Activated CD4-positive, alpha-beta T cell treated with anti-CD3 and anti-CD28 coated beads for 36 hours (primary cell): ENCODE measurements around the gene LZTR1. TPM values are rescaled to one million over a fixed set of nuclear protein-coding genes. Genes with fewer than 3 reads are reported as not detected.

Experiments
- ATAC-seq: fragments of 200-7000 bp; cut with Tn5 transposase; one replicate; pipeline ENCODE4 v1.10.0; 2021; ENCODE audit warnings: mild to moderate bottlenecking, moderate library complexity
- CTCF ChIA-PET: fragments of 350-600 bp; sonication (Branson Sonifier 250); formaldehyde crosslinking; loops from one replicate; lab custom pipeline; 2021; ENCODE audit warnings: antibody characterized with exemption; lab: Charles Lee
- POLR2A ChIA-PET: fragments of 350-600 bp; sonication (Branson Sonifier 250); formaldehyde crosslinking; loops from one replicate; lab custom pipeline; 2021; ENCODE audit warnings: antibody characterized with exemption, inconsistent platforms; lab: Charles Lee
- DNase-seq: peaks from one replicate; pipeline ENCODE4 v3.0.0-alpha.2; 2020
- H3K27ac Mint-ChIP-seq: one replicate; pipeline ENCODE4 v1.8.0; 2021; ENCODE audit warnings: mixed read lengths
- H3K27me3 Mint-ChIP-seq: one replicate; pipeline ENCODE4 v1.8.0; 2021; ENCODE audit warnings: mixed read lengths
- H3K36me3 Mint-ChIP-seq: one replicate; pipeline ENCODE4 v1.8.0; 2021; ENCODE audit warnings: low read depth, mixed read lengths
- H3K4me1 Mint-ChIP-seq: one replicate; pipeline ENCODE4 v1.8.0; 2021; ENCODE audit warnings: mixed read lengths
- H3K4me3 Mint-ChIP-seq: one replicate; pipeline ENCODE4 v1.8.0; 2021; ENCODE audit warnings: mild to moderate bottlenecking, moderate library complexity, mixed read lengths
- H3K9me3 Mint-ChIP-seq: one replicate; pipeline ENCODE4 v1.8.0; 2021; ENCODE audit warnings: low read depth, mixed read lengths
- intact Hi-C, 2 experiments: fragments of 100-400 bp; cut with DNase I in 1 of 2; cut with micrococcal nuclease in 1 of 2; formaldehyde crosslinking; loops; one replicate each; pipeline versions ENCODE4 v1.14.2 to v1.15.1; 2022 to 2024; cut with DNase I, micrococcal nuclease
- total RNA-seq, 2 experiments: library from RNA; stranded (reverse); gene quantifications; one replicate each; pipeline ENCODE4 v1.2.3, GENCODE V29; 2021

Gene LZTR1
- total RNA-seq, 2 experiments from 2014 or later: 31.9 to 40.5 TPM

DNA sequence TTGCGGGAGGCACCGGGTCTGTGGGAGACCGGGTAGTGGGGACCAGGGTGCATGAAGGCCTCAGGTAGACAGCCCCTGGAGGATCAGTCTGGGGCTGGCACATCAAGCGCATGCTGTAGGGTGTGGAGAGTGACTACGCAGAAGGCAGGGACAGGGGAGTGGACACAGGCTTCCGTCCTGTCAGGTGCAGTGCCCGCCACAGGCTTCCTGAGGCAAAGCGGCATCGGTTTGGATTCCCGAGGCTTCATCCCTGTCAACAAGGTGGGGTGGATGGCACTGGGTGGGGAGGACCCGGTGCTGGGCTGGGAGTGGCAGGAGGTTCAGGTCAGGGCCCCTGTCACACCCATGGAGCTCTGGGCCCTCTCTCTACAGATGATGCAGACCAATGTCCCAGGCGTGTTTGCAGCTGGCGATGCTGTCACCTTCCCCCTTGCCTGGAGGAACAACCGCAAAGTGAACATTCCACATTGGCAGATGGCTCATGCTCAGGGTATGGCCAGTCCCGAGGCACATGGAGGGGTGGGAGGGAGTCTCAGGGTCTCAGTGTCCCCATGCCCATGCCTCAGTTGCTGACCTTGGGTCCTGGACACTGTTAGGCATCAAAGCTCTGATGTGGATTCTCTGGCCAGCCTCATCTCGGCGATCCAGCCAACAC lies 4.5 kb upstream of the LZTR1 start:
- no peak for ATAC-seq
- H3K36me3 Mint-ChIP-seq: no peaks in the 10 kb centered on the region
- CTCF ChIA-PET: interaction anchor here (1.0 kb wide), 1 partner anchor 60 kb away, joined by 3 read pairs; the partner anchor contains the start of gene CRKL
- DNase-seq: no peak
- POLR2A ChIA-PET: no interaction called here
- H3K4me1 Mint-ChIP-seq: peaks cover 28% of the 10 kb centered on the region
- H3K27ac Mint-ChIP-seq: no peak overlapping the region
- no peak overlapping the region for H3K4me3 Mint-ChIP-seq
- H3K9me3 Mint-ChIP-seq: peaks cover 3% of the 10 kb centered on the region
- no peaks in the 10 kb centered on the region for H3K27me3 Mint-ChIP-seq
- intact Hi-C loops: no loop called here

DNA sequence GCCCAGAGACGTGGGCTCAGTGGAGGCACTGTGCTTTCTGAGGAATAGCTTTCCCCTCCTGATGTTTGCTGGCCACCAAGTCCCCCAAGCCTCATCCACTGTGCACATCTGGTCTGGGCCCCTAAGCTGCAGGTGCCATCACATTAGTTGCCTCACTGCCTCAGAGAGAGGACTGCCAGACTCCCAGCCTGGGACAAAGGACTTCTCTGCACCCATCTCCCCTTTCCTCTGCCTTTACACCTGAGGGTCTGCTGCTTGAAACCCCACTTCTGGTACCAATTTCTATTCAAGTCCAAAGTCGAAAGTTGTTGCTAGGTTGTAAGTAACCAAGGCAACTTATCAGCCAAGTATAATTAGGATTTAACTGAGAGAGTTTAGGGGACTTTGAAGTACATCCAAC lies 3.7 kb upstream of the LZTR1 start:
- ChIA-PET POLR2A (no interaction called here), CTCF (interaction anchor here (1.0 kb wide), 1 partner anchor 61 kb away, joined by 3 read pairs; the partner anchor contains the start of gene CRKL)
- H3K4me1 Mint-ChIP-seq: peaks cover 33% of the 10 kb centered on the region
- peaks cover 3% of the 10 kb centered on the region for H3K9me3 Mint-ChIP-seq
- H3K36me3 Mint-ChIP-seq: no peaks in the 10 kb centered on the region
- no peak overlapping the region for H3K27ac Mint-ChIP-seq
- intact Hi-C loops: no loop called here
- no peak for ATAC-seq
- no peak for DNase-seq
- H3K27me3 Mint-ChIP-seq: no peaks in the 10 kb centered on the region
- H3K4me3 Mint-ChIP-seq: no peak overlapping the region

DNA sequence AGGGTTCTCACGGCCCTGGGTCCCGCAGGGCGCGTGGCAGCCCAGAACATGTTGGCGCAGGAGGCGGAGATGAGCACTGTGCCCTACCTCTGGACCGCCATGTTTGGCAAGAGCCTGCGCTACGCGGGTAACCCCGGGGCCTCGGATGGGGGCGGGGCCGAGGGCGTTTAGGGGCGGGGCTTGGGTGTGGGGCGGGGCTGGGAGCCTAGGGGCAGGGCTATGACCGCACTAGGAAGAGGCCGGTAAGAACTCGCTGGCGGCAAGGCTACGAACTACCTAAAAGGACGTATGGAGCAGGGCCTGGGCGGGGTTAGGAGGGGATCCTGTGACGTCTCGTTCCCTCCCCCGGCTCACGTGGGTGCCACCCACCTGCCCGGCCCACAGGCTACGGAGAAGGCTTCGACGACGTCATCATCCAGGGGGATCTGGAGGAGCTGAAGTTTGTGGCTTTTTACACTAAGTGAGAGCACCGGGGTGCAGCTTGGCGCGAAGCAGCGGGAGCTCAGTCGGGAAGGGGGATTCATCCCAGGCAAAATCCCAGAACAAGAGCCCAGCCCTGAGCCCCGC lies 2.8 kb upstream of the LZTR1 start:
- Mint-ChIP-seq H3K9me3 (peaks cover 3% of the 10 kb centered on the region), H3K4me3 (peak overlapping the region; percentile 63), H3K27me3 (no peaks in the 10 kb centered on the region), H3K36me3 (peaks cover 8% of the 10 kb centered on the region), H3K4me1 (peaks cover 40% of the 10 kb centered on the region), H3K27ac (peak overlapping the region; percentile 78)
- ATAC-seq (peak; percentile 82), DNase-seq (peak; percentile 86)
- POLR2A ChIA-PET: interaction anchor here (0.8 kb wide), 1 partner anchor 12 kb away, joined by 3 read pairs; no protein-coding TSS in a partner anchor
- CTCF ChIA-PET: no interaction called here
- intact Hi-C loops: loop anchor here in 1 of 2 experiments (1.0 kb wide), 1 partner anchor 121 kb away; the partner anchor contains the start of gene PI4KA

DNA sequence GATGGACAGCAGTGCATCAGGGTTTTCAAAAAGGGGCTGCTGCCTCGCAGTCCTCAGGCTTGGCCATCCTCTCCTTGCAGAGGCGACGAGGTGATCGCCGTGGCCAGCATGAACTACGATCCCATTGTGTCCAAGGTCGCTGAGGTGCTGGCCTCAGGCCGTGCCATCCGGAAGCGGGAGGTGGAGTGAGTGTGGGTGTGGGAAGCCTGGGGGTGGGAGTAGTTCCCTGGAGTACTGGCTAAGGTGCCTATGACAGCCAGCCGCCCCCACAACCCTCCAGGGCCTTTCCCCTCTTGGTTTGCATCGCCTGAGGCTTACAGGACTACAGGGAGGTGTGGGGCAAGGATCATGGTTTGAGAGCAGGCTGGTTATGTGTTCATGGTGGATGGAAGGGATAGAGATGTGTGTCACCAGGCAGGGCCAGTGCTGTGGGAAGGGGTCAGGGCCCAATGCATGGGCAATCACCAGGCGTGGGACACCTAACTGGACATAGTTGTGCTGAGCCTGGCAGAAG lies 2.1 kb upstream of the LZTR1 start:
- intact Hi-C loops: loop anchor here (1.0 to 2.0 kb wide), 2 partner anchors 21 to 122 kb away; partner anchors contain the start of gene PI4KA (in 1 of the 2)
- Mint-ChIP-seq H3K9me3 (peaks cover 3% of the 10 kb centered on the region), H3K4me1 (peaks cover 40% of the 10 kb centered on the region), H3K27ac (no peak overlapping the region), H3K27me3 (no peaks in the 10 kb centered on the region), H3K4me3 (peak overlapping the region; percentile 26), H3K36me3 (peaks cover 8% of the 10 kb centered on the region)
- CTCF ChIA-PET: no interaction called here
- no peak for DNase-seq
- no peak for ATAC-seq
- POLR2A ChIA-PET: interaction anchor here (0.8 kb wide), 1 partner anchor 11 kb away, joined by 3 read pairs; no protein-coding TSS in a partner anchor

DNA sequence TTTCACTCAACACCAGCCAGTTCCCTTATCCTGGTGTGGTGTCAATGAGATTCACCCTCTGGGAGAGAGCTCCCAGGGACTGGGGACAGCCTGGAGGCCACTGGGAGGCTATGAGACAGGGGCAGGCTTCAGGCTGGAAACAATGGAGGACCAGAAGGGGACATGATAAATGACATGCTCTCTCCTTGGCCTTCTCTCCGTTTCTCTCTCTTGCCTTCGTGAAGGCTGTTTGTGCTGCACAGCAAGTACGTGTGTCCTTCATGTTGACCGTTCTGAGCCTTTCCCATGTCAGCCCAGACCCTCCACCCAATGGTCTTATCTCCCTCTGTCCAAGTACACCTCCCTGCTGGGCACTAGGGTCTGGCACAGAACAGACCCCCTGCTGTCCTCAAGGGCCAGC lies 1.6 kb upstream of the LZTR1 start:
- ChIA-PET POLR2A (interaction anchor here (0.6 kb wide), 1 partner anchor 8 kb away, joined by 6 read pairs; no protein-coding TSS in a partner anchor), CTCF (interaction anchor here (2.2 kb wide), 1 partner anchor 19 kb away, joined by 10 read pairs; no protein-coding TSS in a partner anchor)
- Mint-ChIP-seq H3K36me3 (peaks cover 8% of the 10 kb centered on the region), H3K4me3 (peak overlapping the region; percentile 98), H3K9me3 (peaks cover 3% of the 10 kb centered on the region), H3K27ac (peak overlapping the region; percentile 92), H3K27me3 (no peaks in the 10 kb centered on the region), H3K4me1 (peaks cover 40% of the 10 kb centered on the region)
- intact Hi-C loops: loop anchor here in 1 of 2 experiments (2.0 kb wide), 1 partner anchor 20 kb away; no protein-coding TSS in a partner anchor
- no peak for DNase-seq
- no peak for ATAC-seq

DNA sequence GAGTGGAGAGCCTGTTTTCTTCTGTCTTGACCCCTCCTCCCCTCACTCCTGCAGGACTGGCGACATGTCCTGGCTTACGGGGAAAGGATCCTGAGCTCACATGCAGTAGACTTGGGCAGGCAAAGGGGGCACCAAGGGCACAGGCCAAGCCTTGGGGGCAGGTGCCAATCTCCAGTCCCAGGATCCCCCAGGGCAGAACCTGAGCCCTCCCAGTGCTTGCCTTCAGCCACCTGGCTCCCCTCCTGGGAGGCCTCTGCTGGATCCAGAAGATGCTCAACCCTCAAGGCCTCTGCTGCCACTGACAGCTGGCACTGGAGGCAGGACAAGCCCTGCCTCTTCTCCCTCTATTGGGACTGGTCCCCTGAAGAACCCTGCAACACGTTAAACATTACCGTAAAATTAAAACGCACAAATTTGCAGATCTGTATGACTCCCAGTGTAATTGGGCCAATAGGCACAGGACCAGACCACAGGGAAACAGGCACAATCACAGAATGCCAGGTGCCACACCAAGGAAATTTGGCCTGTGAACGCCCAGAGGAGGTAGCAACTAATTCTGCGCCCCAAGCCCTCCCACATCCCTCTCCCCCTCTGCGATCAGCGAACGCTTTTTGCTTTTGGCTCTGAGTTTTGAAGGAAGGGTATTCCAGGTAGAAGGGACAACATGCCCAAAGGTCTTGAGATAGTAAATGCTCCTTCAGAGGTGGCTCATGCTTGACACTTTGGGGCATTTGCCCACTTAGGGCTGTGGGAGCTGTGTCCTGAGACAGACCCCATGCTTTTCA lies 967 bp upstream of the LZTR1 start:
- ChIA-PET CTCF (interaction anchor here (0.6 to 2.2 kb wide), 5 partner anchors 9 to 1023 kb away, joined by 3 to 10 read pairs (median 3); no protein-coding TSS in a partner anchor), POLR2A (interaction anchor here (0.6 kb wide), 1 partner anchor 9 kb away, joined by 6 read pairs; no protein-coding TSS in a partner anchor)
- no peaks in the 10 kb centered on the region for H3K27me3 Mint-ChIP-seq
- intact Hi-C loops: loop anchor here in 1 of 2 experiments (2.0 kb wide), 1 partner anchor 20 kb away; no protein-coding TSS in a partner anchor
- DNase-seq (no peak), ATAC-seq (no peak)
- H3K4me1 Mint-ChIP-seq: peaks cover 40% of the 10 kb centered on the region
- H3K36me3 Mint-ChIP-seq: peaks cover 8% of the 10 kb centered on the region
- H3K4me3 Mint-ChIP-seq: peak overlapping the region; percentile 98
- H3K9me3 Mint-ChIP-seq: peaks cover 3% of the 10 kb centered on the region
- H3K27ac Mint-ChIP-seq: peak overlapping the region; percentile 92

DNA sequence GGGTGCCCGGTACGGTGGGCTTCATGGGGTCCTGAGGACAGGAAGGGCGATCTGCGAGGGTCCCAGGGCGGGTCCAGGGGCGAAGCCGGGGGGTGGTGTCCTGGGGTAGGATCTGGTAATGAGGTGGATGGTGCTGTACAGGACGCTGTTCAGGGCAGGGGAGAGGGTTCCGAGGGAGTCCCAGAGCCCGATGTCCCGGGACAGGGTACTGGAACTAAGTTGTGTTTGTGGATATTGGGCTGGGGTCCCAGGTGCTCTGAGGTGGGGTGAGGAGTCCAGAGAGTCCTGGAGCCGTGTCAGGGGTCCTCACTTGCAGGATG lies 426 bp downstream of the LZTR1 start:
- Mint-ChIP-seq H3K27me3 (no peaks in the 10 kb centered on the region), H3K4me3 (peak overlapping the region; percentile 98), H3K4me1 (peaks cover 40% of the 10 kb centered on the region), H3K9me3 (peaks cover 3% of the 10 kb centered on the region), H3K27ac (peak overlapping the region; percentile 92), H3K36me3 (peaks cover 14% of the 10 kb centered on the region)
- DNase-seq (peak; percentile 25), ATAC-seq (no peak)
- ChIA-PET CTCF (interaction anchor here (0.6 to 2.2 kb wide), 8 partner anchors 8 to 31 kb away, joined by 3 to 10 read pairs (median 4); partner anchors contain the start of gene THAP7), POLR2A (interaction anchor here (0.9 to 1.4 kb wide), 4 partner anchors 10 to 20 kb away, joined by 3 to 9 read pairs (median 4); partner anchors contain the start of gene THAP7)
- intact Hi-C loops: loop anchor here in 1 of 2 experiments (1.0 kb wide), 3 partner anchors 20 to 65 kb away; partner anchors contain the start of genes CRKL and THAP7

DNA sequence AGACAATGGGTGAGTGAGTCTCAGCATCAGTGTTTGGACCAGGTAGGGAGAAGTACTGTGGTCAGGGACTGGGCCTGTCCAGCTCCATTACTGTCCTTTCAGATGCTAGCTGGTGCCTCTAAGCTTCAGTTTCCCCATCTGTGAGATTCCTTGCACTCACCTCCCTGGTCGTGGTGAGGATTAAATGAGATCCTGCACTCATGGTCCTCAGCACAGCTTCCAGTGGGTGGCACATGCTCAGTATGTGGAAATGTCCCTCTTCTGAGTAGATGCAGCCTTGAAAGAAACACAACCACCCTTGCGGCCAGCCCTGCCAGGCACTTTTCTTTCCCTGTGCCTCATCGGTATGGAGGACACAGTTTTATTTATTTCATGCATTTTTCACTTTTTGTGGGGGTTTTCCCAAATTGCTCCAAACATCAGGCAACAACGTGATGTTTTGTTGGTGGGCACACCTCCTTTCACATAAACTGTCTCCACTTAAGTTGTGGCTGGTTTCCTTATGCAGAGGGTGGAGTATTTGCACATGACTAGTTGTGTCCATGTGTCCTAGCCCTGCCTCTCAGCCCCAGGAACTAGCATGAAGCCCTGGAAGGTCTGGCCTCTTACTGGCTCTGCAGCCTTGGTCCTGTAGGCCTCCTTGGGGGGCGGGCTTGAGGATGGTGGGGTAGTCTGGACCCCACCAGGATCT lies 1.1 kb downstream of the LZTR1 start:
- peaks cover 40% of the 10 kb centered on the region for H3K4me1 Mint-ChIP-seq
- no peak for DNase-seq
- H3K4me3 Mint-ChIP-seq: peak overlapping the region; percentile 98
- POLR2A ChIA-PET: interaction anchor here (1.2 to 1.4 kb wide), 2 partner anchors 11 to 19 kb away, joined by 3 to 9 read pairs; partner anchors contain the start of gene THAP7
- peak overlapping the region; percentile 92 for H3K27ac Mint-ChIP-seq
- intact Hi-C loops: no loop called here
- CTCF ChIA-PET: interaction anchor here (0.8 to 1.4 kb wide), 3 partner anchors 15 to 27 kb away, joined by 4 to 6 read pairs (median 5); partner anchors contain the start of gene THAP7
- no peaks in the 10 kb centered on the region for H3K27me3 Mint-ChIP-seq
- H3K9me3 Mint-ChIP-seq: peaks cover 3% of the 10 kb centered on the region
- peaks cover 14% of the 10 kb centered on the region for H3K36me3 Mint-ChIP-seq
- no peak for ATAC-seq

DNA sequence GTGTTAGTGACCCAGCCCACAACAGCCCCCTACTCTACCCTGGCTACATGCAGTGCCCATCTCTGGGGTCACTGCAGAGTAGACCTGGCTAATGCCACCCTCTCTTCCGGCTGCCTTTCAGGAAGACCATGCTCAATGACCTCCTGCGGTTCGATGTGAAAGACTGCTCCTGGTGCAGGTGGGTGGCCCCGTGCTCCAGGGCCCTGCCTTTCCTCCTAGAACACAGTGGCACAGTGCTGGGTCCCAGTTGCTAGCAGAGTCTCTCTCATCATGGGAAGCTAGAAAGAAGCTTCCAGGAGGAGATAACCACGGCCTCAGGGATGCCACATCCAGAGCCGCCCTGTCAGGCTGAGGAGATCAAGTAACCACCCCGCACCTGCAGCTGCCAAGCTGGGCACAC lies 3.6 kb downstream of the LZTR1 start:
- H3K27ac Mint-ChIP-seq: no peak overlapping the region
- DNase-seq (no peak), ATAC-seq (no peak)
- ChIA-PET POLR2A (no interaction called here), CTCF (no interaction called here)
- H3K9me3 Mint-ChIP-seq: no peaks in the 10 kb centered on the region
- no peak overlapping the region for H3K4me3 Mint-ChIP-seq
- peaks cover 14% of the 10 kb centered on the region for H3K36me3 Mint-ChIP-seq
- no peaks in the 10 kb centered on the region for H3K27me3 Mint-ChIP-seq
- H3K4me1 Mint-ChIP-seq: peaks cover 22% of the 10 kb centered on the region
- intact Hi-C loops: no loop called here

DNA sequence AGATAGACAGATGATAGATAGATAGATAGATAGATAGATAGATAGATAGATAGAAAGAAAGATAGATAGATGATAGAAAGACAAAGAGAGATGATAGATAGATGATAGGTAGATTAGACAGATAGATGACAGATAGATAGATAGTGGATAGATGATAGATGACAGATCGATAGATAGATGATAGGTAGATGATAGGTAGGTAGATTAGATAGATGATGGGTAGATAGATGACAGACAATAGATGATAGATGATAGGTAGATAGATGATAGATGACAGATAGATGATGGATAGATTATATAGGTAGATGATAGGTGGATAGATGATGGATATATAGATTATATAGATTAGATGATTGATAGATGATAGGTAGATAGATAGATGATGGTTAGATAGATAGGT lies 4.3 kb downstream of the LZTR1 start:
- Mint-ChIP-seq H3K27me3 (no peaks in the 10 kb centered on the region), H3K4me1 (peaks cover 16% of the 10 kb centered on the region), H3K27ac (no peak overlapping the region), H3K36me3 (peaks cover 17% of the 10 kb centered on the region), H3K9me3 (no peaks in the 10 kb centered on the region), H3K4me3 (no peak overlapping the region)
- intact Hi-C loops: no loop called here
- POLR2A ChIA-PET: no interaction called here
- no peak for ATAC-seq
- no peak for DNase-seq
- CTCF ChIA-PET: no interaction called here
